ENCODE measurements around the gene TMEFF2.
A peak's percentile ranks its signal among the peaks of the same experiment; 100 is the strongest.

Gene TMEFF2

GRCh38 chr2:192197357-192197756 is 2.6 kb upstream of the TMEFF2 start:
- no peak overlapping the region for H3K4me3 ChIP-seq (ENCODE audit: insufficient read length, low read depth)
- H3K9me3 ChIP-seq (ENCODE audit: insufficient read depth, low read length), result no peaks in the 10 kb centered on the region
- DNase-seq (ENCODE audit: low read depth, low spot score), result no peak
- no peaks in the 10 kb centered on the region for H3K4me1 ChIP-seq (ENCODE audit: insufficient read depth, insufficient read length)
- H3K27me3 ChIP-seq (ENCODE audit: insufficient read depth, insufficient read length), result peaks cover 47% of the 10 kb centered on the region
- H3K36me3 ChIP-seq (ENCODE audit: insufficient read depth, insufficient read length, low read length), result no peaks in the 10 kb centered on the region
- TF ChIP-seq ZNF274 (IDR thresholded peaks at IDR 0.05; ENCODE audit: low read depth, low read length) (no peak), YY1 (IDR thresholded peaks at IDR 0.05; ENCODE audit: insufficient read depth, insufficient read length) (no peak), SUZ12 (IDR thresholded peaks at IDR 0.05; ENCODE audit: extremely low read depth, insufficient read depth, insufficient read length) (no peak)
- no peak overlapping the region for H3K9ac ChIP-seq (ENCODE audit: insufficient read length, low read depth)

DNA sequence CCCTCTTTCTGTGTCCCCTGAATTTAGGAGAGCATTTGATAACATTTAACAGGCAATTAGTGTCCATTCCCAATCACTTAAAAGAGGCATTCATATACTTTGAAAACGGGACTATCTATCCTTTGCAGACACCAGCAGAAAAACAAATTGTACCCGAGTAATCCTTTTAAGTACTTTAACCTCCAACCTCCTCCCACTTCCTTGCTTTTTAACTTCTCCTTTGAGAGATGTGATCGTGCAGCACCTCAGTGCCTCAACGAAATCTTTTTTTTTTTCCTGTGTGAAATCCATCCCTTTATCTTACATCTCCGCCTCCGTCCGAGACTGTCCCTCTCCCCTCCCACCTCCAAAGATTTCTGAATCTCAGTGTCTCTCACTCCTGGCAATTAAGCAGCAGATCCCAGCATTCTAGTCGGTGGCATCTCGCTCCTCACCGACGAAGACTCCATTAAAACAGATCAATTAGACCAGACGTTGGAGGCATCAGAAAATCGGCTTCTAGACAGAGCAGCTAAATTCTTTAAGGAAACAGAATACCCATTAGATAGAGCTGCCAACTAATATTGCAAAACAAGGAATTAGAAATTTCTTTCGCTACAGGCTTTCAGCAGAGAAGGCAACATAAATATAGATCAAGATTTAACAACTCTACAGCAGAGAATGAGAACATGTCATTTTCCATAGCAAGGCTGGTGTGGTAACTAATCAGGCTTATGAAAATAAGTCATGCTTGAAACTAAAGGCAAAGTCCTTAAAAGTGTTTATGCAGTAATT is 1.9 kb upstream of the TMEFF2 start:
- Histone ChIP-seq H3K36me3 (ENCODE audit: insufficient read depth, insufficient read length, low read length) (no peaks in the 10 kb centered on the region), H3K4me1 (ENCODE audit: insufficient read depth, insufficient read length) (no peaks in the 10 kb centered on the region), H3K9me3 (ENCODE audit: insufficient read depth, low read length) (no peaks in the 10 kb centered on the region), H3K9ac (ENCODE audit: insufficient read length, low read depth) (peak overlapping the region; percentile 29), H3K27me3 (ENCODE audit: insufficient read depth, insufficient read length) (peaks cover 54% of the 10 kb centered on the region), H3K4me3 (ENCODE audit: insufficient read length, low read depth) (peak overlapping the region; percentile 82)
- TF ChIP-seq SUZ12 (IDR thresholded peaks at IDR 0.05; ENCODE audit: extremely low read depth, insufficient read depth, insufficient read length) (no peak), YY1 (IDR thresholded peaks at IDR 0.05; ENCODE audit: insufficient read depth, insufficient read length) (no peak), ZNF274 (IDR thresholded peaks at IDR 0.05; ENCODE audit: low read depth, low read length) (no peak)
- no peak for DNase-seq (ENCODE audit: low read depth, low spot score)

DNA sequence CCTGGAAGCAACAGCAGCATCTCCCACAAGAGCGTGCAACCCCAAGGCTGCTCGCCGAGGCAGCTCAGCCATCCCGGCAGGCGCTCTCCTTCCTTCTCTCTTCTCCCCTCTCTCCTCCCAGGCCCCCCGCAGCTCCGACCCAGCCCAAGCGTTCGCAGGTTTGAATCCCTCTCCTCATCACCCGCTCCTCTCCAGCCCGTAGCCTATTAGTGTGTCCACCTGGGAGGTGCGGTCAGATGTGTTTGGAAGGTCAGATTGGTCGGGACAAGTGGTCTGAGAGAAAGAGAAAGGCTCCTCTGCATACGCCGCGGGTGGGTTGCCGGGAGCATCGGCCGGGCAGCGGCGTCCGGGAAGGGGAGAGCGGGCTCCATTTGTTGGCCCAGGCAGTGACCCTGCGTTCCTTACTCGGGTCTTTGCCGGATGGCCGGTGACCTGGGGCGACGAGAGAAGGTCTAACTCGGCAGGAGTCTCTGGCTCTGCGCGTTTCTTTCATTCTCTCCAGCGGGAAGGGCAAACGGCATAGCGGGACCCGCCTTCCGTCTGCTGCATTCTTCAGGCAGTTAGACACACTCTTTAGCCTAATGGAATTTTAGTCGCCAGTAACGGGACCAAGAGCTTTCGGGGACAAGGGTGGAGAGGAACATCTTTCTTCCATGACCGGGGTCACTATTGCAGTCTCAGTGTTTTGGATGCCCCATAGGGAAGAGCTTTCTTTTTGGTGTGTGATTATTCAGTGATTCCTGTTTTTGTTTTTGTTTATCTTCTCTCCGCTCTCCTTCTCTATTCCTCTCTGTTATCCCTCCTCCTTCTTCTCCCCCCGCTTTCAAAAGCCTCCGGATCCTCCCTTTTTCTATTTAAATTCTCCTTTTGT is 1.1 kb upstream of the TMEFF2 start:
- peak overlapping the region; percentile 66 for H3K9ac ChIP-seq (ENCODE audit: insufficient read length, low read depth)
- TF ChIP-seq SUZ12 (IDR thresholded peaks at IDR 0.05; ENCODE audit: extremely low read depth, insufficient read depth, insufficient read length), result no peak
- TF ChIP-seq YY1 (IDR thresholded peaks at IDR 0.05; ENCODE audit: insufficient read depth, insufficient read length), result no peak
- TF ChIP-seq ZNF274 (IDR thresholded peaks at IDR 0.05; ENCODE audit: low read depth, low read length), result no peak
- peaks cover 57% of the 10 kb centered on the region for H3K27me3 ChIP-seq (ENCODE audit: insufficient read depth, insufficient read length)
- H3K36me3 ChIP-seq (ENCODE audit: insufficient read depth, insufficient read length, low read length), result no peaks in the 10 kb centered on the region
- peak; percentile 40 for DNase-seq (ENCODE audit: low read depth, low spot score)
- peak overlapping the region; percentile 82 for H3K4me3 ChIP-seq (ENCODE audit: insufficient read length, low read depth)
- no peaks in the 10 kb centered on the region for H3K9me3 ChIP-seq (ENCODE audit: insufficient read depth, low read length)
- H3K4me1 ChIP-seq (ENCODE audit: insufficient read depth, insufficient read length), result no peaks in the 10 kb centered on the region

GRCh38 chr2:192194265-192194865 is 368 bp downstream of the TMEFF2 start:
- peak overlapping the region; percentile 82 for H3K4me3 ChIP-seq (ENCODE audit: insufficient read length, low read depth)
- no peaks in the 10 kb centered on the region for H3K36me3 ChIP-seq (ENCODE audit: insufficient read depth, insufficient read length, low read length)
- peak overlapping the region; percentile 74 for H3K9ac ChIP-seq (ENCODE audit: insufficient read length, low read depth)
- H3K4me1 ChIP-seq (ENCODE audit: insufficient read depth, insufficient read length), result no peaks in the 10 kb centered on the region
- DNase-seq (ENCODE audit: low read depth, low spot score), result no peak
- H3K9me3 ChIP-seq (ENCODE audit: insufficient read depth, low read length), result no peaks in the 10 kb centered on the region
- H3K27me3 ChIP-seq (ENCODE audit: insufficient read depth, insufficient read length), result peaks cover 57% of the 10 kb centered on the region
- TF ChIP-seq ZNF274 (IDR thresholded peaks at IDR 0.05; ENCODE audit: low read depth, low read length) (no peak), YY1 (IDR thresholded peaks at IDR 0.05; ENCODE audit: insufficient read depth, insufficient read length) (no peak)

DNA sequence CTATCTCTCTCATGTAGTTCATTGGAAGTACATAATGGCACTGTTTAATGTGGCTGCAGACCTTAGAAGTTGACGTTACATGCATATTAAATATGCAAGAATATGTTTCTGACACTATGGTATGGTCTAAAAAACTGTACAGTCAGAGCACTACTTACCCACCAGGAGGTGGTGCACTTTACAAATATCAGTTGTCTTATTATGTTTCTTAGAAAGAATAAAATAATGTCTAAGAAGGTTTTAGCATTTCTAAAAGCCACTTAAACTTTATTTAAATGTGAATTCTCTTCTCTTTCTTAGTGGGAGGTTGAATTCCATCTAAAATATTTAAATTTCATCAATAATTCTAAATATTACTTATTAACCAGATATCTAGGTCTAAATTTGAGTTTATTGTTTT is 4.3 kb downstream of the TMEFF2 start:
- no peak overlapping the region for H3K9ac ChIP-seq (ENCODE audit: insufficient read length, low read depth)
- TF ChIP-seq ZNF274 (IDR thresholded peaks at IDR 0.05; ENCODE audit: low read depth, low read length), result no peak
- no peak for TF ChIP-seq SUZ12 (IDR thresholded peaks at IDR 0.05; ENCODE audit: extremely low read depth, insufficient read depth, insufficient read length)
- TF ChIP-seq YY1 (IDR thresholded peaks at IDR 0.05; ENCODE audit: insufficient read depth, insufficient read length), result no peak
- peaks cover 36% of the 10 kb centered on the region for H3K27me3 ChIP-seq (ENCODE audit: insufficient read depth, insufficient read length)
- H3K4me1 ChIP-seq (ENCODE audit: insufficient read depth, insufficient read length), result no peaks in the 10 kb centered on the region
- DNase-seq (ENCODE audit: low read depth, low spot score), result no peak
- H3K9me3 ChIP-seq (ENCODE audit: insufficient read depth, low read length), result no peaks in the 10 kb centered on the region
- no peak overlapping the region for H3K4me3 ChIP-seq (ENCODE audit: insufficient read length, low read depth)
- no peaks in the 10 kb centered on the region for H3K36me3 ChIP-seq (ENCODE audit: insufficient read depth, insufficient read length, low read length)

DNA sequence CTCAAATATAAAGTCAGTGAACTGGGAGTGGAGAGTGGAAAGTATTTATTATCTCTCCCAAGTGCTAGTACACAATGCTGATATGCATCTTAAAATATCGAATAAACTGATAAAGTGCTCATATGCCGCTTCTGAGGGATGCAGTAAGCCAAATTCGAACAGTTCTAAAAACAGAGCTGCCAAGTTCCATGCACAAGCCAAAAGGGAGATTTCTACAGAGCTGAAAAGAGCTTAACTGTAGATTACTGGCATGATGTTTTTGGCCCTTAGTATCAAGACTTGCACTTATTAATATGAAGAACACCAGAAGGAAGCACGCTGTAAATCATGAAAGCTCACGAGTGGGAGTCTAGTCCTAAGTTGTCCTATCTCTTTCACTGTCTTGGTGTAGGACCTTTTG is 7.9 kb downstream of the TMEFF2 start:
- DNase-seq (ENCODE audit: low read depth, low spot score), result no peak
- H3K9ac ChIP-seq (ENCODE audit: insufficient read length, low read depth), result no peak overlapping the region
- H3K36me3 ChIP-seq (ENCODE audit: insufficient read depth, insufficient read length, low read length), result no peaks in the 10 kb centered on the region
- H3K4me1 ChIP-seq (ENCODE audit: insufficient read depth, insufficient read length), result no peaks in the 10 kb centered on the region
- TF ChIP-seq YY1 (IDR thresholded peaks at IDR 0.05; ENCODE audit: insufficient read depth, insufficient read length), result no peak
- TF ChIP-seq ZNF274 (IDR thresholded peaks at IDR 0.05; ENCODE audit: low read depth, low read length), result no peak
- TF ChIP-seq SUZ12 (IDR thresholded peaks at IDR 0.05; ENCODE audit: extremely low read depth, insufficient read depth, insufficient read length), result no peak
- H3K9me3 ChIP-seq (ENCODE audit: insufficient read depth, low read length), result no peaks in the 10 kb centered on the region
- no peak overlapping the region for H3K4me3 ChIP-seq (ENCODE audit: insufficient read length, low read depth)
- peaks cover 5% of the 10 kb centered on the region for H3K27me3 ChIP-seq (ENCODE audit: insufficient read depth, insufficient read length)

GRCh38 chr2:192184349-192184748 is 10.4 kb downstream of the TMEFF2 start:
- Histone ChIP-seq H3K4me3 (ENCODE audit: insufficient read length, low read depth) (no peak overlapping the region), H3K4me1 (ENCODE audit: insufficient read depth, insufficient read length) (no peaks in the 10 kb centered on the region), H3K9me3 (ENCODE audit: insufficient read depth, low read length) (no peaks in the 10 kb centered on the region), H3K9ac (ENCODE audit: insufficient read length, low read depth) (no peak overlapping the region), H3K27me3 (ENCODE audit: insufficient read depth, insufficient read length) (no peaks in the 10 kb centered on the region), H3K36me3 (ENCODE audit: insufficient read depth, insufficient read length, low read length) (no peaks in the 10 kb centered on the region)
- no peak for DNase-seq (ENCODE audit: low read depth, low spot score)
- TF ChIP-seq ZNF274 (IDR thresholded peaks at IDR 0.05; ENCODE audit: low read depth, low read length), result no peak
- no peak for TF ChIP-seq YY1 (IDR thresholded peaks at IDR 0.05; ENCODE audit: insufficient read depth, insufficient read length)
- no peak for TF ChIP-seq SUZ12 (IDR thresholded peaks at IDR 0.05; ENCODE audit: extremely low read depth, insufficient read depth, insufficient read length)

Data from NT2/D1 (cell line).